Measurements from ENCODE around the gene CLEC4M.
"Not testable (repeated sequence)": the region's sequence is repeated elsewhere in the genome, so short reads cannot be mapped to it uniquely, and the experiment has no call there.

GRCh38 chr19:7816040-7816439 is 53.0 kb downstream of the CLEC4M start:
- TF ChIP-seq CTCF (IDR thresholded peaks at IDR 0.05; ENCODE audit: low read length); EZH2 (IDR thresholded peaks at IDR 0.05; ENCODE audit: borderline replicate concordance, low read length): not testable (repeated sequence)
